CD8-positive, alpha-beta memory T cell (primary cell): Measurements from ENCODE around the gene NT5C. TPM values are rescaled to one million over a fixed set of nuclear protein-coding genes. Genes with fewer than 3 reads are reported as not detected.

Source experiments
- CTCF ChIA-PET: fragments of 350-600 bp; sonication (Branson Sonifier 250); formaldehyde crosslinking; loops from one replicate; lab custom pipeline; 2021; ENCODE audit warnings: antibody characterized with exemption; lab: Charles Lee
- POLR2A ChIA-PET: fragments of 350-600 bp; sonication (Branson Sonifier 250); formaldehyde crosslinking; loops from one replicate; lab custom pipeline; 2021; ENCODE audit warnings: antibody characterized with exemption; lab: Charles Lee
- DNase-seq, 5 donors: peaks; one replicate each; pipeline versions ENCODE4 v3.0.0 to v3.0.0-alpha.2; 2020 to 2022; ENCODE audit warnings: mixed read lengths in 1 of 5
- H3K27ac ChIP-seq: one replicate; pipeline ENCODE4 v1.7.0; 2013; ENCODE audit warnings: low read depth, mild to moderate bottlenecking, low read length, moderate library complexity
- H3K27me3 ChIP-seq: 2 replicates; pipeline ENCODE4 v1.7.0; 2013; ENCODE audit warnings: low read length, mild to moderate bottlenecking; ENCODE audit not compliant: insufficient read depth, poor library complexity, severe bottlenecking
- H3K36me3 ChIP-seq: 2 replicates; pipeline ENCODE4 v1.7.0; 2013; ENCODE audit warnings: mild to moderate bottlenecking, low read length, moderate library complexity; ENCODE audit not compliant: insufficient read depth
- H3K4me1 ChIP-seq: 2 replicates; pipeline ENCODE4 v1.7.0; 2013; ENCODE audit warnings: mild to moderate bottlenecking, low read length, moderate library complexity; ENCODE audit not compliant: insufficient read depth
- H3K4me3 ChIP-seq: 2 replicates; pipeline ENCODE4 v1.7.0; 2013; ENCODE audit warnings: mild to moderate bottlenecking, low read length
- H3K9me3 ChIP-seq: 2 replicates; pipeline ENCODE4 v1.7.0; 2013; ENCODE audit warnings: mild to moderate bottlenecking, low read length
- H3K27ac Mint-ChIP-seq, 8 donors: one replicate each; pipeline ENCODE4 v1.8.0; 2020 to 2021; ENCODE audit warnings: mixed read lengths in 8 of 8, mild to moderate bottlenecking in 6 of 8, inconsistent platforms in 3 of 8, moderate library complexity in 3 of 8
- H3K27me3 Mint-ChIP-seq, 2 donors: one replicate each; pipeline ENCODE4 v1.8.0; 2020 to 2021; ENCODE audit warnings: mixed read lengths in 2 of 2, mild to moderate bottlenecking in 1 of 2, moderate library complexity in 1 of 2
- H3K36me3 Mint-ChIP-seq, 3 donors: one replicate each; pipeline ENCODE4 v1.8.0; 2020 to 2021; ENCODE audit warnings: mixed read lengths in 3 of 3, inconsistent platforms in 1 of 3, mild to moderate bottlenecking in 1 of 3
- H3K4me1 Mint-ChIP-seq, 3 donors: one replicate each; pipeline ENCODE4 v1.8.0; 2020 to 2021; ENCODE audit warnings: mixed read lengths in 3 of 3, inconsistent platforms in 1 of 3, mild to moderate bottlenecking in 1 of 3
- H3K4me3 Mint-ChIP-seq, 7 donors: one replicate each; pipeline ENCODE4 v1.8.0; 2020 to 2021; ENCODE audit warnings: mixed read lengths in 7 of 7, mild to moderate bottlenecking in 6 of 7, moderate library complexity in 4 of 7, inconsistent platforms in 2 of 7
- H3K9me3 Mint-ChIP-seq, 5 donors: one replicate each; pipeline ENCODE4 v1.8.0; 2020 to 2022; ENCODE audit warnings: mixed read lengths in 5 of 5, mild to moderate bottlenecking in 3 of 5, moderate library complexity in 2 of 5, inconsistent platforms in 1 of 5
- polyA plus RNA-seq: library from polyadenylated mRNA; unstranded; fragments of 300-500 nt; fragmentation: Illumina TruSeq; gene quantifications from one replicate; pipeline ENCODE4 v1.2.3, GENCODE V29; 2021
- total RNA-seq, 2 experiments: library from RNA; stranded (reverse); gene quantifications; one replicate each; pipeline ENCODE4 v1.2.3, GENCODE V29; 2021

NT5C gene
- total and polyA plus RNA-seq, 3 experiments from 2014 or later = 42.3 to 84.8 (median 75.7) TPM

DNA sequence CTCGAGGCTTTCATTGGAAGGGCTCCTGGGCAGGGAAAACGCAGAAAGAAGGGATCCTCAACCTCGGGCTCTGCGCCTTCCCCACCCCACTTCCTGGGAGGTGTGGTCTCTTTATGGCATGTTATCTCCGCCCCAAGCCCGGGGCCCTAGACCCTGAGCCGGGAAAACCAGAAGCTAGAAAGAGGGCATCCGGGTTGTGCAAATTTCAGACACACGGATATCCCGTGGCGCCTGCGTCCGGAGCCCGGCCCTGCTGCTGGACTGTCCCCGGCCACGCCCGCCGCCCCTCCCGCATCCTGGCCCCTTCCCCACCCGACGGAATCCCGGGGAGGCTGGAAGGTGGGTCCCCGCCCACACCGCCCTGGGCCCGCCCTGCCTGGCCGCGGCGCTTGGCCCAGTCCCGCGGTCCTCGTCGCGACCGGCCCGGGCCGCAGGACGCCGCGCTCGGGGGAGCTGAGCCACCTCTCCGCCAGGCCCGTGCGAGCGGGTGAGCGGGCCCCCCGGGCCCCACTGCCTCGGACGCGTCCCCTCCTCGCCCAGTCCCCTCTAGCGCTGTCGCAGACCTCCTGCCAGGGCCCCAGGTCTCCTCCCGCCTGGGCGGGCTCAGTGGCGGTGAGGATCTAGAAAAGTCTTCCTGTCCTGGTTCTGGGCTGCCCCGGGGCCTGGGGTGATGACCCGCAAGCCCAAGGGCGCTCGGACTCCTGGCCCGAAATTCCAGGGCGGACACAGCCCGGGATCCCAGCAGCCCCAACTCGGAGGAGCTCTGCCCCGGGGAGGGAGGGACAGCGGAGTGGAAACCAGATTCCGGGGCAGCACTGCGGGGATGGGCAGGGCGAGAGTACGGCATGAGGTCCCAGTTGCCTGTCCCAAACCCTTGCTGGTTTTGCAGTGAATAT lies 43.7 kb downstream of the NT5C start, which contains the start of gene SLC16A5:
TSS of gene SLC16A5 (plus strand) at position 397 of the 896 bp plus-strand sequence. CDS start 5,683 bp downstream, outside the sequence.
- peak; percentile 10 to 63 (median 28) for DNase-seq
- Mint-ChIP-seq H3K4me3 (peak within 1 kb of the TSS; percentile 77 to 90 (median 81)), H3K36me3 (peaks cover 0 to 2% (median 0%) of the 10 kb centered on the region in 3 donors), H3K9me3 (no peaks in the 10 kb centered on the region), H3K4me1 (peaks cover 19 to 36% (median 34%) of the 10 kb centered on the region in 3 donors), H3K27ac (peak within 1 kb of the TSS in 6 of 8 donors; percentile 46 to 86 (median 71)), H3K27me3 (no peaks in the 10 kb centered on the region)
- ChIA-PET POLR2A (interaction anchor here (1.3 to 1.6 kb wide), 2 partner anchors 9 to 22 kb away, joined by 4 read pairs; partner anchors contain the start of gene ARMC7), CTCF (interaction anchor here (1.0 to 2.6 kb wide), 6 partner anchors 20 to 126 kb away, joined by 3 to 8 read pairs (median 4); partner anchors contain the start of genes ARMC7, ATP5PD and KCTD2)
- H3K9me3 ChIP-seq = no peaks in the 10 kb centered on the region
- peak within 1 kb of the TSS; percentile 59 for H3K4me3 ChIP-seq
- H3K27me3 ChIP-seq = no peaks in the 10 kb centered on the region
- no peaks in the 10 kb centered on the region for H3K36me3 ChIP-seq
- H3K27ac ChIP-seq = peak within 1 kb of the TSS; percentile 70
- peaks cover 32% of the 10 kb centered on the region for H3K4me1 ChIP-seq

DNA sequence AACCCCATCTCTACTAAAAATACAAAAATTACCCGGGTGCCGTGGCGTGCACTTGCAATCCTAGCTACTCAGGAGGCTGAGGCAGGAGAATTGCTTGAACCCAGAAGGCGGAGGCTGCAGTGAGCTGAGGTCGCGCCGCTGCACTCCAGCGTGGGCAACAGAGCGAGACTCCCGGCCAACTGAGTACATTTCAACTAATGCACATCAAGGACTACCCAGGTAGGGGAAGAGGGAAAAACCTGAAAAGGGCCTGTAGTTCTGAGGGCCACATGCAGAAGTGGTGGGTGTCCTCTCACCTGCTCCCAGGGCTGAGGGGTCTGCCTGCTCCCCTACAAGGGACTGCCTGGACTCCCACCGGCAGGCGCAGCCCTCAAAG lies 44.4 kb downstream of the NT5C start:
- H3K27ac ChIP-seq = peak overlapping the region; percentile 70
- Mint-ChIP-seq H3K36me3 (no peaks in the 10 kb centered on the region), H3K27me3 (peaks cover 0 to 2% of the 10 kb centered on the region in 2 donors), H3K4me1 (peaks cover 19 to 36% (median 34%) of the 10 kb centered on the region in 3 donors), H3K27ac (peak overlapping the region in 6 of 8 donors; percentile 33 to 86 (median 51)), H3K9me3 (no peaks in the 10 kb centered on the region), H3K4me3 (peak overlapping the region; percentile 77 to 90 (median 81))
- H3K36me3 ChIP-seq = no peaks in the 10 kb centered on the region
- H3K4me1 ChIP-seq = peaks cover 32% of the 10 kb centered on the region
- no peak for DNase-seq
- H3K27me3 ChIP-seq = no peaks in the 10 kb centered on the region
- POLR2A ChIA-PET = interaction anchor here (1.3 to 1.6 kb wide), 2 partner anchors 9 to 22 kb away, joined by 4 read pairs; partner anchors contain the start of gene ARMC7
- no peaks in the 10 kb centered on the region for H3K9me3 ChIP-seq
- peak overlapping the region; percentile 59 for H3K4me3 ChIP-seq
- CTCF ChIA-PET = interaction anchor here (1.0 to 2.3 kb wide), 5 partner anchors 19 to 125 kb away, joined by 3 to 7 read pairs (median 3); partner anchors contain the start of genes ATP5PD and KCTD2

DNA sequence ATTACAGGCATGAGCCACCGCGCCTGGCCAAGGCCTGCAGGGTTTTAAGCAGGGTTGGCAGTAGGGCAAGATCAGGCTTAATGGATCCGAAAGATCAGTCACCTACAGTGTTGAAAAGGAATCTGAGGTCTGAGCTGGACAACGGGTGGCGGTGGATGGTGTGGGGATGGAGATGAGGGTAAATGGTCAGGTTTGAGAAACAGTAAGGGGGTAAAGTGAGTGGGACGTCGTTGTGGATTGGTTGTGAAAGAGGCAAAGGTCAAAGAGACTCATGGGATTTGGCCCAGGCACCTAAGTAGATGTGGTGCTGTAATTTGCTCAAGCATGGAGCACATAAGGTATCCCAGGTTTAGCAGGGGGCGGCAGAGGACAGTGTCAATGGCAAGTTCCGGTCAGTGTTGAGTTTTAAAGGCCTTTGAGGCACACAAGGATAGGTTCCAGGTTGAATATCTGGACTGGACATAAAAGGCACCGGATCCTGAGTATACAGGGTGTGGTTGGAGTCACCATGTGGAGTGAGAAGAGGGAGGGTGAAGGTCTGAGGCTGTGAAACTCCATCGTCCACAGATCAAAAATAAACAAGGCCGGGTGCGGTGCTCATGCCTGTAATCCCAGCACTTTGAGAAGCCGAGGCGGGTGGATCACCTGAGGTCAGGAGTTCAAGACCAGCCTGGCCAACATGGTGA lies 44.9 kb downstream of the NT5C start:
- Histone ChIP-seq H3K27me3 (no peaks in the 10 kb centered on the region), H3K27ac (no peak overlapping the region), H3K36me3 (no peaks in the 10 kb centered on the region), H3K9me3 (no peaks in the 10 kb centered on the region), H3K4me1 (peaks cover 32% of the 10 kb centered on the region), H3K4me3 (no peak overlapping the region)
- POLR2A ChIA-PET = no interaction called here
- DNase-seq = no peak
- Mint-ChIP-seq H3K27me3 (peaks cover 0 to 2% of the 10 kb centered on the region in 2 donors), H3K27ac (peak overlapping the region in 6 of 8 donors; percentile 9 to 86 (median 46)), H3K4me3 (peak overlapping the region; percentile 55 to 82 (median 78)), H3K9me3 (no peaks in the 10 kb centered on the region), H3K4me1 (peaks cover 19 to 32% (median 29%) of the 10 kb centered on the region in 3 donors), H3K36me3 (no peaks in the 10 kb centered on the region)
- CTCF ChIA-PET = interaction anchor here (1.1 to 2.3 kb wide), 4 partner anchors 27 to 125 kb away, joined by 3 to 7 read pairs (median 4); partner anchors contain the start of genes ATP5PD and KCTD2

DNA sequence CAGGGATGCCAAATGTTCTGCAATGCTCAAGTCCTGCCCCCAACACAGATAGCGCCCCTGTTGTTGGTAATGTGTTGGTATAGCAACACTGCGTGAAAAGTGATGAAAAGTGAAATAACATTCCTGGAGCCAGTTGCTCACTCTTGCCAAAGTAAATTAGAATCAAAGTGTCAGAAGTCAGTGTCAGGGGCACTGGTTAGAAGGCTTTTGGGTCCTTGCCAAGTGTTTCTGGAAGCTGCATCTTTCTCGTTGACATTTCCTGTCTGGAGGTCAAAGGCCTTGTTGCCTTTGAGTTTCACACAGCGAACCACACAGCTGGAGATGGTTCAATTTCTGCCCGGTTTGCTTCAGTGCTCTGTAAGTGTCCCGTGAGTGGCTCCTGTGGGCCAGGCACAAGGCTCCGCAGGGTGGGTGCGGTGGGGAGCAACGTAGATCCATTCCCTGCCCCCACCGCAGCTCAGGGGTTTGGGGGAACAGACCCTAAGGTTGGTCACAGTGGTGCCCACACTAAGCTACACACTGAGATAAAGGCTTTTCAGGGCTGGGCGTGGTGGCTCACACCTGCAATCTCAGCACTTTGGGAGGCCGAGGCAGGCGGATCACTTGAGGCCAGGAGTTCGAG lies 47.4 kb downstream of the NT5C start:
- peak overlapping the region in 5 of 8 donors; percentile 40 to 65 (median 54) for H3K27ac Mint-ChIP-seq
- ChIA-PET CTCF (interaction anchor here (0.6 kb wide), 1 partner anchor 746 kb away, joined by 6 read pairs; no protein-coding TSS in a partner anchor), POLR2A (no interaction called here)
- H3K36me3 Mint-ChIP-seq = no peaks in the 10 kb centered on the region
- Histone ChIP-seq H3K4me1 (peaks cover 25% of the 10 kb centered on the region), H3K27ac (no peak overlapping the region), H3K4me3 (no peak overlapping the region), H3K9me3 (no peaks in the 10 kb centered on the region), H3K27me3 (no peaks in the 10 kb centered on the region), H3K36me3 (no peaks in the 10 kb centered on the region)
- H3K4me3 Mint-ChIP-seq = peak overlapping the region in 1 of 7 donors; percentile 34
- no peaks in the 10 kb centered on the region for H3K9me3 Mint-ChIP-seq
- H3K4me1 Mint-ChIP-seq = peaks cover 16 to 30% (median 20%) of the 10 kb centered on the region in 3 donors
- peaks cover 0 to 2% of the 10 kb centered on the region in 2 donors for H3K27me3 Mint-ChIP-seq
- DNase-seq = peak in 1 of 5 donors; percentile 56

DNA sequence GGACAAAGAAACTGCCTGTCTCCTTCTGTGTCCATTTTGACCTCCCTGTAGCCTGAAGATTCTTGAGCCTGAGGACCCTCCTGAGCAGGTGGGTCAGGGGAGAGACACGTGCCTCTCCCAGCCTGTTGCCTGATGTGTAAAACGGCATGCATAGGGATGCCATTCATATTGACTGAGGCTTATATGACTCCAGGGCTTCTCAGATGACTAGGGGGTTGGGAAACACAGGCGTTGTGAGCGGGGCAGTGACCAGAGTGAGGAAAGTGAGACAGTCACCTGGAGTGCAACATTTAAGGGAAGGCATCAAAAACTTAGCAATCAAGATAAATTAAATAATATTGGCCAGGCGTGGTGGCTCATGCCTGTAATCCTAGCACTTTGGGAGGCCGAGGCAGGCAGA lies 48.9 kb downstream of the NT5C start:
- ChIA-PET CTCF (no interaction called here), POLR2A (no interaction called here)
- H3K4me1 ChIP-seq = peaks cover 27% of the 10 kb centered on the region
- no peaks in the 10 kb centered on the region for H3K27me3 ChIP-seq
- H3K4me1 Mint-ChIP-seq = peaks cover 16 to 29% (median 17%) of the 10 kb centered on the region in 3 donors
- no peaks in the 10 kb centered on the region for H3K9me3 ChIP-seq
- no peak overlapping the region for H3K27ac ChIP-seq
- no peaks in the 10 kb centered on the region for H3K36me3 Mint-ChIP-seq
- no peaks in the 10 kb centered on the region for H3K36me3 ChIP-seq
- no peak for DNase-seq
- no peak overlapping the region for H3K4me3 ChIP-seq
- peaks cover 0 to 2% of the 10 kb centered on the region in 2 donors for H3K27me3 Mint-ChIP-seq
- H3K9me3 Mint-ChIP-seq = no peaks in the 10 kb centered on the region
- no peak overlapping the region for H3K4me3 Mint-ChIP-seq
- H3K27ac Mint-ChIP-seq = no peak overlapping the region

DNA sequence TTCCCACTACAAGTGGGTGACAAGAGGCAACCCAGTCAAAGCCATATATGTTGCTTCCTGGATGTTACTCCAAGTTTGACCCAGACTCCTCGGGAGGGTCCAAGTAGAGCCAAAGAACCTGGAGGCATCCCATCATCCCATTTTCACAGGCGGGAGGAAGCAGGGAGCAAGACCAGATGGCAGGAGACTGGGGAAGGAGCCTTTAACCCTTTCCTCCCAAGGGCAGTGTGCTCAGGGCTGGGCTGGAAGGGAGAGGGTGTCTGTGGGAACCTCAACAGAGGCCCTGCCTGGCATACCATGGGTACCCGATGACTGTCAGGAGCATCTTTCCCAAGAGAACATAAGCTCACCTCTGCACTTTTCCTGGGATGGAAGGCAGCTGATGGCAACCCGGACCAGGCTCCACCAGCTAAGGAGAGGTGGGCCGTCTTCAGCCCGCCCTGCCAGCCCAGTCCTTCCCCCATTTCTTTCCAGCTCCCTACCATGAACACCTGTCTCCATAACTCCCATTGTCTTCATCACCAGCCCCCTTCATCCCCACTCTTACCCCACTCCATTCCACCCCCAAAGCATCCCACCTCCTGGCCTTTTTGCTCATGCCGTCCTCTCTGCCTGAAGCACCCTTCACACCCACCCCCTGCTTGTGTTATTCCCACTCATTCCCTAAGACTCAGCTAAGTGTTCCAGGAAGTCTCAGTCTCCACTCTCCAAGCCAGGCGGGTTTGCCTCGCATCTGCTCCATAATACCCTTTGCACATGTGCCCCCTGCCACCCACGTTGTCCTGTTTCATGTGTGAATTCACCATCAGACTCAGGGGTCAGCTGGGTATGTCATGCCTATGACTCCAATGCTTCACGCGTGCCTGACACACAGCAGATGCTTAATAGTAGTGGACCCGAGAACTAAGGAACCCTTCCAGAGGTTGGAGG lies 49.7 kb downstream of the NT5C start:
- ChIA-PET POLR2A (no interaction called here), CTCF (interaction anchor here (1.1 to 1.6 kb wide), 2 partner anchors 22 to 69 kb away, joined by 3 read pairs; partner anchors contain the start of gene MRPL58)
- Mint-ChIP-seq H3K27me3 (peaks cover 0 to 2% of the 10 kb centered on the region in 2 donors), H3K27ac (peak overlapping the region in 1 of 8 donors; percentile 92), H3K4me1 (peaks cover 11 to 28% (median 13%) of the 10 kb centered on the region in 3 donors), H3K4me3 (no peak overlapping the region), H3K36me3 (no peaks in the 10 kb centered on the region), H3K9me3 (no peaks in the 10 kb centered on the region)
- no peak for DNase-seq
- no peaks in the 10 kb centered on the region for H3K36me3 ChIP-seq
- H3K27me3 ChIP-seq = no peaks in the 10 kb centered on the region
- H3K4me3 ChIP-seq = no peak overlapping the region
- no peaks in the 10 kb centered on the region for H3K9me3 ChIP-seq
- H3K4me1 ChIP-seq = peaks cover 27% of the 10 kb centered on the region
- no peak overlapping the region for H3K27ac ChIP-seq
